ENCODE measurements around the gene RIT2.

DNA sequence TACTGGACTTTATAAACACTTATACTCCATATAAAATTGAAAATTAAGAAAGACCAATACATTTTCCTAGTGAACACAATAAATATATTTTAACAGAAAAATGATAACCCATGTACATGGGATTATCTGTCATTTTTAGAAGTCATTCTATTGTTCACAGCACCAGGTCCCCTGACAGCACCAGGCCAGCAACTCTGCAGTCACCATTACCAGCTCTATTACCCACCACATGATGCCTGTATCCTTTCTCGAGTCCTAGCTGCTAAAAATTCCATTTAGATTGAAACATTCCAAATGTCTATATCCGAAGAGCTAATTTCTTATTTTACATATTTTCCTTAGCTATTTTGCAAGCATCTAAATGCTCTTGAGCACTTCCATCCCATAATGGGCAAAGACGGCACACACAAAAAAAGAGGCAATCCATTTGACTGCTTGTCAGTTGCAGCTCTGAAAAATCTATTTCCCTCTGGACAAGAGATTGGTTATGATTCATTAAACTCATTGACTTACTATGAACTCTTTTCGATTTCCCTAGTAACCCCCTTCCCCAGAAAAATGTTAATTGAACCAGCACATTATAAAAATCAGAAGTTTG is 336.9 kb downstream of the RIT2 start:
- TF ChIP-seq, protein P1, sequence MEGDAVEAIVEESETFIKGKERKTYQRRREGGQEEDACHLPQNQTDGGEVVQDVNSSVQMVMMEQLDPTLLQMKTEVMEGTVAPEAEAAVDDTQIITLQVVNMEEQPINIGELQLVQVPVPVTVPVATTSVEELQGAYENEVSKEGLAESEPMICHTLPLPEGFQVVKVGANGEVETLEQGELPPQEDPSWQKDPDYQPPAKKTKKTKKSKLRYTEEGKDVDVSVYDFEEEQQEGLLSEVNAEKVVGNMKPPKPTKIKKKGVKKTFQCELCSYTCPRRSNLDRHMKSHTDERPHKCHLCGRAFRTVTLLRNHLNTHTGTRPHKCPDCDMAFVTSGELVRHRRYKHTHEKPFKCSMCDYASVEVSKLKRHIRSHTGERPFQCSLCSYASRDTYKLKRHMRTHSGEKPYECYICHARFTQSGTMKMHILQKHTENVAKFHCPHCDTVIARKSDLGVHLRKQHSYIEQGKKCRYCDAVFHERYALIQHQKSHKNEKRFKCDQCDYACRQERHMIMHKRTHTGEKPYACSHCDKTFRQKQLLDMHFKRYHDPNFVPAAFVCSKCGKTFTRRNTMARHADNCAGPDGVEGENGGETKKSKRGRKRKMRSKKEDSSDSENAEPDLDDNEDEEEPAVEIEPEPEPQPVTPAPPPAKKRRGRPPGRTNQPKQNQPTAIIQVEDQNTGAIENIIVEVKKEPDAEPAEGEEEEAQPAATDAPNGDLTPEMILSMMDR (IDR thresholded peaks at IDR 0.05) = no peak
- no peak for TF ChIP-seq POLR2A (IDR thresholded peaks at IDR 0.05)
